HL-60/S4 (cell line): ENCODE results near the gene MLEC.
"Not testable (repeated sequence)": the region's sequence is repeated elsewhere in the genome, so short reads cannot be mapped to it uniquely, and the experiment has no call there.

ENCODE experiments used
- in situ Hi-C: fragments of 300-500 bp; cut with MboI; formaldehyde crosslinking; loops from 2 replicates; pipeline ENCODE4 v1.14.3; 2022; ENCODE audit warnings: low sequenced_read_pairs

The MLEC gene

GRCh38 chr12:120719496-120720233 is 32.7 kb downstream of the MLEC start:
- in situ Hi-C loops: loop anchor here (10.0 kb wide), 1 partner anchor 135 kb away; the partner anchor contains the start of gene POP5

- in situ Hi-C loops: no loop called here
These were observed 33.5 kb downstream of the MLEC start for GRCh38 chr12:120720234-120720986.

DNA sequence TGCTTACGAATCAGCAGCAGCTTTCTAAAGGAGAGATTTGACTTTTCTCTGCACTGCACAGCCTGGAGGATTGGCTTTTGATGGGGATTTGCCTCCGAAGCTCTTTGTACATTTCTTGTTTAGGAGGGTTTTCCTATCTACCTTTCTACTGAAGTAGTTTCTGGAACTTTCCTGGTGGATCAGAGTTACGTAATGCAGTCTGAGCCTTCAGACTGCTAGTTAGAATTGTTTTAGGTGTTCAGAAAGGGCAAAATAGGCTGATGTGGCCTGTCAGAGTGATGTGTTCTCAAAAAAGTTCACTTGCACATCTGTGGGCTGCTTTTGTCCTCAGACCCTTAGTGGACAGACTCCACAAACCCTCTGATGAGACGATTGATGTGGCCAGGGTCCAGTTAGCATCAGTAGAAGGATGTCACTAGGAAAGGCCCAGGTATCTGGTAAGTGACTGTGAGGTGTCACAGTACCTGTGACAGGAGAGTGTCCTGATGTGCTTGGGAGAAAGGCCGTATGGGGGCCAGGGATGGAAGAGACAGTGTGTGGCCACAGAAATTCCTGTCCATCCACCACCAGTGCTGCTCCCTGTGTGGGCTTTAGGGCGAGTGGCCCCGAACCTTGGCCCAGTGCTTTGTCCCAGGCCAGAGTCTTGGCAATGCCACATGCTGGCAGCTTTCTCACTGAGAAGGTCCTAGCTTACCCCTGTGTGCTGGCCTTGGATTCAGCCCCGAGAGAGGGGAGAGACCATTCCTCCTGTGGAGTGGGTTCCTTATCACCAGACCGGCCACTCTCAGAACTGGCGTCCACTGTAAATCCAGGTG is 34.2 kb downstream of the MLEC start:
- in situ Hi-C loops: no loop called here

DNA sequence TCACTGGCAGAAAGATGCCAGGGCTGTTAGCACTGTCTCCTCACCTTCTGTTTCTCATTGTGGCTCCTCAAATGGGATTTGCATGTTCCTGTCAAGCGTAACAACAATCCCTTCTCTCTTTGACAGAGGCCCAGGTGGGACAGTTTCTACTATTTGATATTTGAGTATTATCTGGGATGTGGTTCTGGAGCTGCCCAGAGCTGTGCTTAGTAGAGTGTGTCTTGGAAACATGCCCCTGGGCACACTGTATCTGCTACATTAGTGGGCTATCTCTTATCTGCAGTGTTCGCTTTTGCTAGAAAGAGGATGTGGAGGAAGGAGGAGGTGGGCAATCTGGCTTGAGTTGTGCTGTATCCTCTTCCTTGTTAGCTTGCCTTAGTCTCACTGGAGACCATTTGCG is 34.9 kb downstream of the MLEC start:
- in situ Hi-C loops: no loop called here

DNA sequence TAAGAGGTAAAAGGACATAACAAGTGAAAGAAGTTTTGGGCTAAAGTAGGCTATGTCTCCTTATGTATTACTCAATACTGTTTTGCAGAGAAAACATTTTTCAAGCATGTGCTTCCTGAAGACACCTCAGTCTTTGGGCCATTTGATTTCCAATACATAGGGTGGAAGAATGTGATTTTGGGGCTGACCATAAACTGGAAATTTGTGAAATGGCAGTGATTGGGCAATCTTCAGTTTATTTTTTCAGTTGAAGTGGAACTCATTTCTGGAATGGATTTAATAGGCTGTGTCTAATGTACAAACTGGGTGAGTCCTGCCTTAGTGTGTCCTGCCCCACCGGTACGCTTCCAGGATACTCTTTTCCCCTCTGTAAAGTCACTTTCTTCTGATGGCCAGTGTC is 35.8 kb downstream of the MLEC start:
- in situ Hi-C loops: no loop called here

GRCh38 chr12:120724720-120725119 is 37.8 kb downstream of the MLEC start:
- in situ Hi-C loops: no loop called here

GRCh38 chr12:120725151-120725658 is 38.3 kb downstream of the MLEC start:
- in situ Hi-C loops: no loop called here

DNA sequence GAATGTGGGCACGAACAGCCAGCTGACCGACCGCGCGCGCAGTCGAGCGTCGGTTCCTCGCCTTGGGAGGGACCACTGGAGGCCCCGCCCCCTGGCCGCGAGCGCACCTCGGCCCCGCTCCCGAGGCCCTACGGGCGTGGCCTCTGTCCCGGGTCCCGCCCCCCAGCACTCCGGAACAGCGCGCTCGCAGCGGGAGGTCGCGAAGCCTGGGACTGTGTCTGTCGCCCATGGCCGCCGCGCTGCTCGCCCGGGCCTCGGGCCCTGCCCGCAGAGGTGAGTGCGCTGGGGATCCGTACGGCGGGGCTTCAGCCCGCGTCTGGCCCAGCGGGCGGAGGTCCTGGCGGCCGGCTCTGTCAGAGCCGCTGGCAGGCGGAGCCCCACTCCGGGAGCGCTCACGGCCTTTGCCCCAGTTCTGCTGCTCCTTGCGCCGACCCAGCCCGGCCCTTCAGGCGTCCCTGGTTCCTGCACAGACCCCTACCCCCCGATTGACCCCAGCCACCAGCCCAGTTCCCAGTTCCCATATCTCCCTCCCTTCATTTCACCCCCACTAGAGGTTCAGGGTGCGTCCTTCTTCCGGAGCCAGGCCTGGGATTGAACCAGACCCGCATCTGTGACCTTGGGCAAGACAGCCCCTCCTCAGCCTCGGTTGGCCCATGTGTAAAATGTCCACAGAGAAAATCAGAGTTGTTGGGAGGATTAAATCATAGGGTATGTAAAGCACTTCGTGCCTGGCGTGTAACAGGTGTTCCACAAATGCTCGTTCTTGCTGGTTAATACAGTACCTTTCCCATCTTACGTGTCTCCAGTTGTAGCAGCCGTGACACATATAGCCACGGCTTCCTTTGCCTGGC is 38.9 kb downstream of the MLEC start, which contains the start of gene ACADS:
ACADS (plus strand) TSS at position 168 of the 851 bp plus-strand sequence; CDS start at position 228, 60 bp downstream.
- in situ Hi-C loops: no loop called here

GRCh38 chr12:120726510-120726793 is 39.5 kb downstream of the MLEC start:
- in situ Hi-C loops: no loop called here

DNA sequence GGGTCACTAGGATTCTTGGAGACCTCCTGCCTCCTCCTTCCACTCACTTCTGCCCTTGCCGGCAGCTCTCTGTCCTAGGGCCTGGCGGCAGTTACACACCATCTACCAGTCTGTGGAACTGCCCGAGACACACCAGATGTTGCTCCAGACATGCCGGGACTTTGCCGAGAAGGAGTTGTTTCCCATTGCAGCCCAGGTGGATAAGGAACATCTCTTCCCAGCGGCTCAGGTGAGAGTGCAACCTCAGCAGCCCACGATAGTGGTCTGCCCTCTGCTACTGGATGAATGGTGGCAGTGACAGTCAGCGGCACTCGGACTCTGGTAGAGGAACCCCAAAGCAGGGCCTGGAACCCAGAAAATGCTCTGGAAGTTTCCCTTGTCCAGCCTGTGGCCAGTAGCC is 40.0 kb downstream of the MLEC start:
- in situ Hi-C loops: no loop called here

GRCh38 chr12:120732198-120732597 is 45.2 kb downstream of the MLEC start:
- in situ Hi-C loops: not testable (repeated sequence)

DNA sequence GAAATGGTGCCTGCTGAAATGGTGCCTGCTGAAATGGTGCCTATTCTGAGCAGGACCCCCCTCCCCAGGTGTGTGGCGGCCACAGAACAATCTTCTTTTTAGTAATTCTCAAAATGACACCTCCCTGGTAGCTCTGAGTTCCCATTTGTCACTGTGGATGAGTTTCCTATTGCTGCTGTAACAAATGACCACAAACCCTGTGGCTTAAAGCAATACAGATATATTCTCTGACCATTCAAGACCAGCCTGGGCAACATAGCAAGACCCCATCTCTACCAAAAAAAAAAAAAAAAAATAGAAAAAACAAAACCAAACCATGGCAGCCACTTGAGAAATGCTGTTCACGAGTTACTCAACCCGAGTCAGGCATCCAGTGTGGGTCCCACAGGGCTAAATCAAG is 46.6 kb downstream of the MLEC start:
- in situ Hi-C loops: no loop called here

DNA sequence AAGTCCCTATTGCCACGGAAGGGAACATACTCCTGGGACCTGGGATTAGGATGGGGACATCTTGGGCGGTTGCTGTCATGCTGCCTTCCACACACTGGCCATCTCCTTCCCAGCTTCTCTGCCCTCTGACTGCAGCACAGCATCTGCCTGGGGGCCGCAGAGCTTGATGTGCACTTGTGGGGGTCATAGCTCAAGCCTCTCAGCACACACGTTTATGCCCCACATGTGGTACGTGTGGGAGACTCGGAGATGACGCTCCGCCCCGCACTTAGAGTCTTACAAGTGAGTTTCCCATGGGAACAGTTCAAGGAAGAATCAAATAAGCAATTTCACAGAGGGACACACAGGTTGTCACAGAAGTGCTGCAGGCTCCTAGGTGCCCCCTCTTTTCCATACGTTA is 47.3 kb downstream of the MLEC start:
- in situ Hi-C loops: no loop called here

DNA sequence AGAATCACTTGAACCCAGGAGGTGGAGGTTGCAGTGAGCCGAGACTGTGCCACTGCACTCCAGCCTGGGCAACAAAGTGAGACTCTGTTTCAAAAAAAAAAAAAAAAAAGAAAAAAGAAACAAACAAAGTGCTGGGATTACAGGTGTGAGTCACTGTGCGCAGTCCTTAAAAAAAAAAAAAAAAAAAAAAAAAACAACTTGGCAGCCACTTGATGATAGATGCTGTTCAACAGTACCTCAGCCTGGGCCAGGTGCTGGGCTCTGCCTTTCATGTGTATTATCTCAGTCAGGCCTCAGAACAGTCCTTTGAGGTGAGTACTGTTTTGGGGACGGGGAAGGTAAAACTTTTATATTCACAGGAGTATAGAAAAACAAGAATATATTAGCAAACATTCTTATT is 48.2 kb downstream of the MLEC start:
- in situ Hi-C loops: no loop called here

DNA sequence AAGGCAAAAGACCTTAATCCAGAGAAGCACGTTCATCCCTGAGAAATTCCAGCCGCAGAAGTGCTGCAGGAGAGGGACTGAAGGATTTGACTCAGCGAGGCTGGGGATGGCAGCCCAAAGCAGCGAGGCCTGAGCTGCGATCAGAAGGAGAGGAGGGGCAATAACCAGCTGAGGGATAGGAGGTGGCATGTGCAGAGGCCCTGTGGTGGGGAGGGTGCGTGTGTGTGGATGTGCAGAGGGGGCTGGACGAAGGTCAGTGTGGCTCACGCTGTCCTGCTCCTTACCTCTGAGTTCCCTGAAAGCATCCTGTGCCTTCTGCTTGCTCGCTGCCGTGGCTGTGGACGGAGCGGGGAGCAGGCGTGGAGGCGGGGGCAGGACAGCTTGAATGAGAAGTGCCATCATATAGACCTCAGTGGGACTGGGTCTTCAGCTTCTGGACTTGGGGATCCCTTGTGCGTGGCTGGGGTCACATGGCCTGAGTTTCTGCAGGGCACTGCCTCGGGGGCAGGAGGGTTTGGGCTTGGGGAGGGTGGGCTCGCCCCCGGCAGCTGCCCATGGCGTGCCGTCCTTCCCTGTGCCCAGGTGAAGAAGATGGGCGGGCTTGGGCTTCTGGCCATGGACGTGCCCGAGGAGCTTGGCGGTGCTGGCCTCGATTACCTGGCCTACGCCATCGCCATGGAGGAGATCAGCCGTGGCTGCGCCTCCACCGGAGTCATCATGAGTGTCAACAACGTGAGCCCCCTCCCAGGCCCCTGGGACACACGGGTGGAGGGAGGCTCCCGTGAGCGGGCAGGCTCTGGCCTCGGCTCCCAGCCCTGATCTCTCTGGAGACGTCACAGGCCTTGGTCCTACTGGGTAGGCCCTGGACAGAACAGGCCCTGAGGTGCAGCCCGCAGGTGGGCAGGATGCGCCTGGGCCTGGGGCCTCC is 49.7 kb downstream of the MLEC start:
- in situ Hi-C loops: no loop called here

DNA sequence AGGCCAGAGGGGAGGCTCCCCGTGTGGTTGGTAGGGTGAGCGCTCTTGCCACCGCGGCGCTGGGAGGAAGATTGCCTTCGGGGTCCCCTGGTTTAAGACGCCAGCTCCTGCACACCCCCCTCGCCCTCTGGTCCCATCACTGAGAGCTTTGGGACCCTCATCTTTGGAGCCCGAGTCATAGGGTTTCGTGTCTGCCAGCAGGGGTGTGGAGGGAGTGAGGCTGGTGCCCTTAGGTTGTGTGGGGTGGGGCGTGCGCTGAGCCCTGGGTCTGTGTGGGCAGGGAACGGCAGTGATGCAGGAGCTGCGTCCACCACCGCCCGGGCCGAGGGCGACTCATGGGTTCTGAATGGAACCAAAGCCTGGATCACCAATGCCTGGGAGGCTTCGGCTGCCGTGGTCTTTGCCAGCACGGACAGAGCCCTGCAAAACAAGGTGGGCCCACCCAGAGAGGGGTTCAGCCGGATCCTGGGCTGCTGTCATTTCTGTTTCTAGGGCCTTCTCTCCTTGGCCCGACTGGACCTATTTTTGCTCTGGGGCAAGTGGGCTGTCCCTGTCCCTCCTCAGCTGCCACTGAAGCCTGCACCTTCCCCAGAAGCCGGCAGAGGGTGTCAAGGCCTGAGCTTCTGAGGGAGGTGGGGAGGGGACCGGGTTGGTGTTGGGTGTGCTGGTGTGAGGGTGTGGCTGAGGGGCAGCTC is 50.8 kb downstream of the MLEC start:
- in situ Hi-C loops: no loop called here

- in situ Hi-C loops: no loop called here
These were observed 51.5 kb downstream of the MLEC start for GRCh38 chr12:120738252-120739030.
